Measurements from ENCODE around the gene RRAGC.
"Not testable (repeated sequence)": the region's sequence is repeated elsewhere in the genome, so short reads cannot be mapped to it uniquely, and the experiment has no call there.

The RRAGC gene

DNA sequence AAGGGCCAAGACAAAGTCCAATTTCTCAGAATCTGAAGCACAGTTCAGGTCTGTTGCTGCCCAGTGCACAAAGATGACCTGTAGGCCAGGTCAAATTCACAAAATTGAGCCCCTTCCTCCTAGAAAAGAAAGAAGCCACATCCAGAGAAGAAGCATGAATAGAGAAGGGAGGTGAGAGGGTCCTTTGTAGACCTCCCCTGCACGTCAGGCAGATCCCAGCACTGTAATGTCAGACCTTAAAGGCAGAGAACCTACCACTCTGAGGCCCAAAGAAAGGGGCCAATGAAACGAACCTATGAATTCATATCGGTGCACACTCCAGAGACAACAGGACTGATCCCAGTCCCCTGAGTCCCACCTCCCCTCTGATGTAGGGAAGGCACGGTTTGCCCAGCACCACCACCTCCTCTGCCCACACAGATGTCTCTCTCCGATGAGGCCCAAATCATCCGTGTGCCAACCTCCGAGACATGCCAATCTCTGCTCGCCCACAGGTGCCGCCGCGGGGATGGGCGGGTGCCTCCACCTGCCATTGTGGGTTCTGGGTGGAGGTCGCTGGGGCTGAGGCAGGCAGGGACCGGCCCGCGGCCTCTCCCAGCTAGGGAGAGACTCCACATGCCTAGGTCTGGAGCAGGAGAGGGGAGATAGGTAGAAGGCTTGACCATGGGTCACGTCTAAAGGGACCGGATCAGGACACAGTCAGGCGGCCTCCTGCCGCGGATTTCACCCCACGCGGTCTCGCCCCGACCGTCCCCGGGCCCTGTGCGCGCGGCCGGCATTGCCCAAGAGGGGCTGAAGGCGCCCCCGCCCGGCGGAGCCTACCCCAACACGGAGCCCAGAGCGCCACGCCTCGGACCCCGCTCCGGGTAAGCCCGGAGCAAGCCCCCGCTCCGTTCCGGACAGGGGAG lies 42.1 kb downstream of the RRAGC start:
- DNase-seq (ENCODE audit: low spot score): no peak

- no peak for DNase-seq (ENCODE audit: low spot score)
Measured at GRCh38 chr1:38815903-38816627, 43.5 kb downstream of the RRAGC start.

DNA sequence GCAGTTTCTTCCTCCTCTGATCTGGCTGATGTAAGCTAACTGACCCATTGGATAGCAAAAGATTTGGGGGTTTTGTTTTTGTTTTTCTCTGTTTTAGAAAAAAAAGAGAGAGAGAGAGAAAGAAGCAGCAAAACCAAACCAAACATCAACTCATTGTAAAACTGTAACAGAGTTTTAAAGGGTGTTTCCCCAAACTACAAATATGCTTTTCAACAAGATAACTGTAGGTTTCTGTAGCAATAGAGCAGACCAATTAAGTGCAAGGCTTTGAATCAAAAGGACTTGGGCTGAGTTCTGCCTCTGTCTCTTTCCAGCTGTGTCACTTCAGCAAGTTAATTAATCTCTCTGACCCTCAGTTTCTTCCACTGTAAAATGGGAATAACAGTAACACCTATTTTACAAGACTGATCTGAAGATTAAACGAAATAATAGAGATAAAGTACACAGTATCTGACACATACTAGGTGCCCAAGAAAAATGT lies 44.5 kb downstream of the RRAGC start:
- no peak for DNase-seq (ENCODE audit: low spot score)

- DNase-seq (ENCODE audit: low spot score): no peak
Measured at GRCh38 chr1:38814444-38814983, 45.1 kb downstream of the RRAGC start.

GRCh38 chr1:38812981-38813380 lies 46.6 kb downstream of the RRAGC start:
- no peak for DNase-seq (ENCODE audit: low spot score)

- DNase-seq (ENCODE audit: low spot score): not testable (repeated sequence)
Measured at GRCh38 chr1:38811466-38811865, 48.1 kb downstream of the RRAGC start.

DNA sequence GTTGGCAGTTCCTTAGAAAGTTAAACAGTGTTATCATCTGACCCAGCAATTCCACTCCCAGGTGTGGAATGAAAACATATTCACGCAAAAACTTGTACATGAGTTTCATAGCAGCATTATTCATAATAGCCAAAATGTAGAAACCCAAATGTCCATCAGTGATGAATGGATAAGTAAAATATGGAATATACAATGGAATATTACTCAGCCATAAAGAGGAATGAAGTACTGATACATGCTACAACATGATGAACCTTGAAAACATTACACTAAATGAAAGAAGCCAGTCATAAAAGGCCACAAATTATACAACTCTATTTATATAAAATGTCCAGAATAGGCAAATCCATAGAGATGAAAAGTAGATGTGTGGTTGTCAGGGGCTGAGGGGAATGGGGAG lies 53.5 kb downstream of the RRAGC start:
- no peak for DNase-seq (ENCODE audit: low spot score)

- DNase-seq (ENCODE audit: low spot score): no peak
Measured at GRCh38 chr1:38805036-38805435, 54.5 kb downstream of the RRAGC start.

DNA sequence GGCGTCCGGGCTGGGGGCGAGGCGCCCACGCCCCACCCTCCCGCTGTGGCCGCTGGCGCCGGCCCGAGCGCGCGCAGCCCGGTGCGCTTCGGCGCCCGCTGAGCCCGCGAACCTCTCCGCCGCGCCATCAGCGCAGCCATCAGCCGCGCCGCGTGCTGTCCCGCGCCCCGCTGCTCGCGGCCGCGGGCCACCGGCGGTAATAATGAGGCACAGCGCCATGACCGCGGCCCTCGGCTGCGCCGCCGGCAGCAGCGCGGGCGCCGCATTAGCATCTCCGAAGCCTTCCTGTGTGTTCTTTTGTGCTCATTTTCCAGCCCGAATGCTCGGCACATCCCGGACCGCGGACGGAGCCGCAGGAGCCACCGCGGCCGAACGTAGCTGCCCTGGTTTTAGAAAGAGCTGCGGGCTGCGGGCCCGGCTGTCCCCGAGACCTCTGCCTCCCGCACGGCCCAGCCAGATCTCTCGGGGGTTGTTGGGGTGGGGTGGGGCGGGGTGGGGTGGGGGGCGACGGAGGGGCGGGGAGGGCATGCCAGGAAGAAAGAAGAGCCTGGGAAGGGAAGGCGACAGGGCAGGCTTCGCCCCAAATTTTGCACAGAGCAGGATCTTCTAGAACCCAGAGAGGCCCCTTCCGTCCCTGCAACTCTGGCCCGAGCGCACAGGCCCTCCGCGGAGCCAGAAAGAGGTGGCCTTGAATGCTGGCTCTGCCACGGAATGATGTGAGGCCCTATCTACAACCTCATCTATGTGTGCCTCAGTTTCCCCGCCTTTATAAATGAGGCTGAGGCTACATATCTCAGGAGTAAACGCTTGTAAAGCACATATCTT lies 55.3 kb downstream of the RRAGC start:
- no peak for DNase-seq (ENCODE audit: low spot score)

- DNase-seq (ENCODE audit: low spot score): no peak
Measured at GRCh38 chr1:38803647-38804046, 55.9 kb downstream of the RRAGC start.

GRCh38 chr1:38800720-38801671 lies 58.6 kb downstream of the RRAGC start:
- DNase-seq (ENCODE audit: low spot score): no peak

- DNase-seq (ENCODE audit: low spot score): no peak
Measured at GRCh38 chr1:38793299-38793698, 66.3 kb downstream of the RRAGC start.

GRCh38 chr1:38791892-38792291 lies 67.7 kb downstream of the RRAGC start:
- no peak for DNase-seq (ENCODE audit: low spot score)

- DNase-seq (ENCODE audit: low spot score): no peak
Measured at GRCh38 chr1:38791164-38791515, 68.4 kb downstream of the RRAGC start.

- no peak for DNase-seq (ENCODE audit: low spot score)
Measured at GRCh38 chr1:38790422-38791163, 69.0 kb downstream of the RRAGC start.

DNA sequence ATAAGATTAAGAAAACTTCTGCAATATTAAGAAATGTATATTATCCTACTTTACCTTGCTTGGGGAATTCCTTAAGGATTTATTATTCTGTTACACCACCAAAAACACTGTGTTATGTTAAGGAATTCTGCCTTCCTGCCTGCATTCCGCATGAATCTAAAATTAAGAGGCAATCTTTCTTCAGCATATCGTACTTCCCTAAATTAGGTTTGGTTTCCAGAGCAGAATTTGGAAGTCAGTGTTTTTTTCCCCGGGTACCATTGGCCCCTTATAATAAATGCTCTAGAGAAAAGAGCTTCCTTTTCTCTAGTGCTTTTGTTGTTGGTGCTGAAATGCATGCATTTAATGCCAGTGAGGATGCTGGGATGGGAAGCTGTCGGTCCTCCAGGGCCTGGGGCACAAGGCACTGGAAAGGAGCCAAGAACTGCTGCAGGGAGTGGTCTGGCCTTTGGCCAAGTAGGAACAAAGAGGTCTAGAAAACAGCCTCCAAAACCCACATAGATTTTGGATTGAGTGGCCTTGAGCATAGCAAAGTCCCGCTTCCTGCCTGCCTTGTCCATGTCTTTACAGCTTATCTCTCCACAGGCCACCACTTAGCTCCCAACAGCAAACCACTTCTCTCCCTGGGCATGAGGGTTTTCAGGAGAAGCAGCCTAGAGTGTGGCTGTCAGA lies 69.9 kb downstream of the RRAGC start:
- no peak for DNase-seq (ENCODE audit: low spot score)

DNA sequence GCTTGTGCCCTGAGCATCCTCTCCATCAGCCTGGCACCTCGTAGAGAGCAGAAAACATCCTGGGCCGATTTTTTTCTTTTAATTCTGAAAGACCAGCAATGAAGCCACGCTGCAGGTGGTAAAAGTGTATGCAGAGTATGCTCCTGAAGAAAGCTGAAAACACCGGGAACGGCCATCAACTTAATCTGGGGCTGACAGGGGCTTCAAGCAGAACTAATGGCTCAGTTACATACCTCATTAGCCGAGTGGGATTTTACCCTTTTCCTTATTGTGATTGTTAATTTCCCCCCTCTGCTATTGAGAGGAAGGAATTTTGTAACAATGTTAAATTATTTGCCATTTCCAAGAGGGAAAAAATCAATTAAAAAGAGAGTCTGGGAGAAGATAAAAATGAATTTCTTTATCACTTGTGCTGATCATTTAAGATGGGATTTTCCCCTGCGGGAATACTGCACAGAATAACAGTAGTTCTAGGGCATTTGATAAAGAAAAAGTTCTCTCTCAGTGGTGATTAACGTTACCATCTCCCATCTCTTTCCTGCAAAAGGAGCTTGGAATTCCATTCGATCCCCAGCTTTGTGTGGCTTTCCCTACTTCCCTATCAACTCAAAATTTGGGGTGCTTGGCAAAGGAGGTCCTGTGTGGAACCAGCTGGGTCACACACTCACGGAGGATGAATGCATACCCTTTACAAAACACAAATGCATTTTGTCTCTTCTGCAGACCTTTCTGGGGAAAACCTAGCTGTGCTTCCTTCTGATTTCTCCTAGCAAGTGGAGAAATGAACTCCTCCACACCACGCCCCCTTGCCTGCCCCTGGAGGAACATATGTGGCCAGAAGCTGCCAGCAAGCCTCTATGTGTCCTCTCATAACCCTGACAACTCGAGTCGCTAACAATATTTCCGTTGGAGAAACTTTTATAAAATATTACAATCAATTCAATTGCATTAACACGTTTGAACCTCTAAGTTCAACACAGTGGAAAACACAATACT lies 70.9 kb downstream of the RRAGC start:
- no peak for DNase-seq (ENCODE audit: low spot score)
